ENCODE measurements around the gene FBXL22. TPM values are rescaled to one million over a fixed set of nuclear protein-coding genes. Genes with fewer than 3 reads are reported as not detected.

The FBXL22 gene
- total RNA-seq, 1 experiment from 2014 or later: 0.17 TPM

- Histone ChIP-seq H3K4me1 (replicated peaks; ENCODE audit: insufficient read depth) (no peaks in the 10 kb centered on the region), H3K4me2 (no peak overlapping the region), H3F3A (ENCODE audit: insufficient read depth, low read depth) (0 out of 2 replicates have a peak, but pooled peaks cover 4% of the 10 kb centered on the region), H3K9me3 (ENCODE audit: insufficient read depth, low read depth) (no peaks in the 10 kb centered on the region), H3K79me2 (ENCODE audit: low read depth) (no peaks in the 10 kb centered on the region; the same call in 1 of the 2 replicates), H3K4me3 (no peak overlapping the region), H3K27me3 (ENCODE audit: insufficient read depth, low read depth) (no peaks in the 10 kb centered on the region), H3K9me2 (ENCODE audit: insufficient read depth) (no peaks in the 10 kb centered on the region), H3K27ac (no peak overlapping the region), H2AFZ (no peak overlapping the region), H3K36me3 (ENCODE audit: low read depth) (no peaks in the 10 kb centered on the region; the same call in 1 of the 2 replicates), H4K20me1 (ENCODE audit: insufficient read depth) (no peaks in the 10 kb centered on the region)
- POLR2A ChIA-PET (ENCODE audit: unreplicated experiment): interaction anchor here (0.6 kb wide), 1 partner anchor 418 kb away, joined by 4 read pairs; no protein-coding TSS in a partner anchor
- intact Hi-C loops (cut with micrococcal nuclease; ENCODE audit: unreplicated experiment): no loop called here
- DNase-seq: no peak
- CTCF ChIA-PET: interaction anchor here (0.6 kb wide), 1 partner anchor 409 kb away, joined by 3 read pairs; no protein-coding TSS in a partner anchor
- no peak for TF ChIP-seq EZH2 (IDR thresholded peaks at IDR 0.05; ENCODE audit: low read depth)
- TF ChIP-seq CTCF (conservative IDR thresholded peaks at IDR 0.05): no peak
- no TSS peak for BruUV-seq (replicated peaks)
Measured at GRCh38 chr15:63556736-63557135, 40.5 kb upstream of the FBXL22 start.

- no peak overlapping the region for H2AFZ ChIP-seq
- no peak overlapping the region for H3K4me3 ChIP-seq
- H3K79me2 ChIP-seq (ENCODE audit: low read depth): no peaks in the 10 kb centered on the region; the same call in 1 of the 2 replicates
- no peak overlapping the region for H3K27ac ChIP-seq
- no TSS peak for BruUV-seq (replicated peaks)
- no peaks in the 10 kb centered on the region for H3K4me1 ChIP-seq (replicated peaks; ENCODE audit: insufficient read depth)
- TF ChIP-seq EZH2 (IDR thresholded peaks at IDR 0.05; ENCODE audit: low read depth) (no peak), CTCF (conservative IDR thresholded peaks at IDR 0.05) (no peak)
- ChIA-PET CTCF (interaction anchor here (0.6 kb wide), 1 partner anchor 113 kb away, joined by 3 read pairs; no protein-coding TSS in a partner anchor), POLR2A (ENCODE audit: unreplicated experiment) (no interaction called here)
- H3K27me3 ChIP-seq (ENCODE audit: insufficient read depth, low read depth): no peaks in the 10 kb centered on the region
- no peak overlapping the region for H3K4me2 ChIP-seq
- H3K9me2 ChIP-seq (ENCODE audit: insufficient read depth): no peaks in the 10 kb centered on the region
- no peaks in the 10 kb centered on the region for H3F3A ChIP-seq (ENCODE audit: insufficient read depth, low read depth)
- intact Hi-C loops (cut with micrococcal nuclease; ENCODE audit: unreplicated experiment): no loop called here
- H4K20me1 ChIP-seq (ENCODE audit: insufficient read depth): no peaks in the 10 kb centered on the region
- no peaks in the 10 kb centered on the region; the same call in 1 of the 2 replicates for H3K36me3 ChIP-seq (ENCODE audit: low read depth)
- H3K9me3 ChIP-seq (ENCODE audit: insufficient read depth, low read depth): no peaks in the 10 kb centered on the region
- no peak for DNase-seq
Measured at GRCh38 chr15:63559753-63560152, 37.4 kb upstream of the FBXL22 start.

GRCh38 chr15:63560741-63561448, 36.3 kb upstream of the FBXL22 start:
- CTCF ChIA-PET: no interaction called here
- Histone ChIP-seq H3K4me2 (no peak overlapping the region), H2AFZ (no peak overlapping the region), H3F3A (ENCODE audit: insufficient read depth, low read depth) (0 out of 2 replicates have a peak, but pooled peaks cover 5% of the 10 kb centered on the region), H4K20me1 (ENCODE audit: insufficient read depth) (no peaks in the 10 kb centered on the region), H3K4me3 (no peak overlapping the region), H3K27me3 (ENCODE audit: insufficient read depth, low read depth) (no peaks in the 10 kb centered on the region), H3K79me2 (ENCODE audit: low read depth) (no peaks in the 10 kb centered on the region; the same call in 1 of the 2 replicates), H3K4me1 (replicated peaks; ENCODE audit: insufficient read depth) (no peaks in the 10 kb centered on the region), H3K9me3 (ENCODE audit: insufficient read depth, low read depth) (no peaks in the 10 kb centered on the region), H3K27ac (no peak overlapping the region), H3K36me3 (ENCODE audit: low read depth) (no peaks in the 10 kb centered on the region; the same call in 1 of the 2 replicates), H3K9me2 (ENCODE audit: insufficient read depth) (no peaks in the 10 kb centered on the region)
- POLR2A ChIA-PET (ENCODE audit: unreplicated experiment): interaction anchor here (0.5 kb wide), 1 partner anchor 66 kb away, joined by 7 read pairs; no protein-coding TSS in a partner anchor
- no TSS peak for BruUV-seq (replicated peaks)
- TF ChIP-seq CTCF (conservative IDR thresholded peaks at IDR 0.05): no peak
- no peak for TF ChIP-seq EZH2 (IDR thresholded peaks at IDR 0.05; ENCODE audit: low read depth)
- no peak for DNase-seq
- intact Hi-C loops (cut with micrococcal nuclease; ENCODE audit: unreplicated experiment): no loop called here

Measured in PC-9 (cell line).